Upper lobe of left lung (tissue), 6 donors: Measurements from ENCODE around the gene IAH1. TPM values are rescaled to one million over a fixed set of nuclear protein-coding genes. Genes with fewer than 3 reads are reported as not detected.

Source experiments
- ATAC-seq, 2 donors: fragments of 200-7000 bp; cut with Tn5 transposase; one replicate each; pipeline ENCODE4 v1.9.1; 2022; ENCODE audit warnings: mild to moderate bottlenecking in 2 of 2, moderate library complexity in 2 of 2; ENCODE audit not compliant: low FRiP score in 2 of 2
- DNase-seq, 2 donors: peaks; one replicate each; pipeline ENCODE4 v3.0.0-alpha.2; 2019 to 2020
- H3K27ac ChIP-seq, 4 donors: fragments of 200-600 bp; sonication (generic); one replicate each; pipeline ENCODE4 v1.5.1; 2016 to 2019
- H3K27me3 ChIP-seq, 4 donors: fragments of 200-600 bp; sonication (generic); one replicate each; pipeline ENCODE4 v1.5.1; 2017 to 2019
- H3K36me3 ChIP-seq, 4 donors: fragments of 200-600 bp; sonication (generic); one replicate each; pipeline ENCODE4 v1.5.1; 2016 to 2019
- H3K4me1 ChIP-seq, 4 donors: fragments of 200-600 bp; sonication (generic); one replicate each; pipeline ENCODE4 v1.5.1; 2018 to 2019
- H3K4me3 ChIP-seq, 4 donors: fragments of 200-600 bp; sonication (generic); one replicate each; pipeline ENCODE4 v1.5.1; 2017 to 2019; ENCODE audit warnings: mild to moderate bottlenecking in 2 of 4, moderate library complexity in 1 of 4
- H3K9me3 ChIP-seq, 4 donors: fragments of 200-600 bp; sonication (generic); one replicate each; pipeline ENCODE4 v1.5.1; 2018 to 2019
- CTCF ChIP-seq, 6 experiments: fragments of 450-650 bp in 4 of 6; fragments of 200-600 bp in 2 of 6; sonication (generic) in 2 of 6; IDR thresholded peaks; one replicate each; pipeline ENCODE4 v1.5.1; 2016 to 2019; ENCODE audit warnings: antibody characterized with exemption in 6 of 6
- EP300 ChIP-seq, 4 donors: sonication (generic); formaldehyde crosslinking; IDR thresholded peaks; one replicate each; pipeline ENCODE4 v1.5.1; 2017; ENCODE audit warnings: antibody characterized with exemption in 4 of 4, control low read depth in 2 of 4
- POLR2A ChIP-seq, 4 donors: fragments of 450-650 bp; IDR thresholded peaks; one replicate each; pipeline ENCODE4 v1.5.1; 2016 to 2017; ENCODE audit warnings: antibody characterized with exemption in 4 of 4, mild to moderate bottlenecking in 2 of 4
- POLR2AphosphoS5 ChIP-seq, 2 donors: sonication (generic); formaldehyde crosslinking; IDR thresholded peaks; one replicate each; pipeline ENCODE4 v1.5.1; 2017; ENCODE audit warnings: antibody characterized with exemption in 2 of 2
- WGBS, 2 donors: methylation state at CpG; one replicate each; pipeline ENCODE4 v1.1.5; 2017 to 2018; 5-methylcytosine and 5-hydroxymethylcytosine counted together
- total RNA-seq, 6 donors: library from RNA; depleted of rRNA in 4 of 6; stranded (reverse); fragments of >200 nt in 4 of 6; gene quantifications; one replicate each; pipeline versions ENCODE4 v1.1.0 to v1.2.1, GENCODE V29; 2016 to 2021
- donor health status: DM: no; HTN: no; CAD: no; lungs with moderate emphysema.
- donor health status: DM: no; HTN: yes; CAD: no; lungs with severe emphysema.

Gene IAH1
- total RNA-seq, 6 donors from 2014 or later, result 16.1 to 46.1 (median 39.3) TPM

GRCh38 chr2:9451231-9451630, 23.1 kb upstream of the IAH1 start:
- ATAC-seq (no peak), DNase-seq (no peak)
- no peak for TF ChIP-seq CTCF (IDR thresholded peaks at IDR 0.05)
- TF ChIP-seq POLR2AphosphoS5 (IDR thresholded peaks at IDR 0.05), result no peak
- TF ChIP-seq POLR2A (IDR thresholded peaks at IDR 0.05), result no peak
- no peak for TF ChIP-seq EP300 (IDR thresholded peaks at IDR 0.05)
- Histone ChIP-seq H3K27ac (no peak overlapping the region), H3K4me3 (no peak overlapping the region), H3K27me3 (no peaks in the 10 kb centered on the region), H3K9me3 (no peaks in the 10 kb centered on the region), H3K36me3 (peaks cover 0 to 70% (median 38%) of the 10 kb centered on the region in 4 donors), H3K4me1 (no peaks in the 10 kb centered on the region)
- WGBS, 2 donors, result 100% methylated on average over 1 of the region's 1 CpG

- H3K4me1 ChIP-seq, result no peaks in the 10 kb centered on the region
- no peak overlapping the region for H3K27ac ChIP-seq
- H3K27me3 ChIP-seq, result no peaks in the 10 kb centered on the region
- H3K36me3 ChIP-seq, result peaks cover 0 to 65% (median 19%) of the 10 kb centered on the region in 4 donors
- 98% methylated on average over 3 of the region's 3 CpGs for WGBS, 2 donors
- ATAC-seq, result no peak
- no peak overlapping the region for H3K4me3 ChIP-seq
- TF ChIP-seq EP300 (IDR thresholded peaks at IDR 0.05) (no peak), CTCF (IDR thresholded peaks at IDR 0.05) (no peak), POLR2A (IDR thresholded peaks at IDR 0.05) (no peak), POLR2AphosphoS5 (IDR thresholded peaks at IDR 0.05) (no peak)
- H3K9me3 ChIP-seq, result no peaks in the 10 kb centered on the region
- DNase-seq, result no peak
These were observed 13.8 kb upstream of the IAH1 start for GRCh38 chr2:9460441-9461017.

GRCh38 chr2:9461079-9461478, 13.3 kb upstream of the IAH1 start:
- Histone ChIP-seq H3K27me3 (no peaks in the 10 kb centered on the region), H3K4me3 (no peak overlapping the region), H3K4me1 (no peaks in the 10 kb centered on the region), H3K27ac (no peak overlapping the region), H3K9me3 (no peaks in the 10 kb centered on the region), H3K36me3 (peaks cover 0 to 64% (median 19%) of the 10 kb centered on the region in 4 donors)
- no peak for TF ChIP-seq POLR2A (IDR thresholded peaks at IDR 0.05)
- no peak for TF ChIP-seq POLR2AphosphoS5 (IDR thresholded peaks at IDR 0.05)
- TF ChIP-seq EP300 (IDR thresholded peaks at IDR 0.05), result no peak
- TF ChIP-seq CTCF (IDR thresholded peaks at IDR 0.05), result no peak
- ATAC-seq (no peak), DNase-seq (no peak)
- 92 to 93% methylated on average over 3 of the region's 3 CpGs for WGBS, 2 donors

GRCh38 chr2:9462313-9462712, 12.0 kb upstream of the IAH1 start:
- Histone ChIP-seq H3K36me3 (peaks cover 0 to 52% (median 16%) of the 10 kb centered on the region in 4 donors), H3K9me3 (no peaks in the 10 kb centered on the region), H3K27ac (no peak overlapping the region), H3K4me1 (no peaks in the 10 kb centered on the region), H3K4me3 (no peak overlapping the region), H3K27me3 (no peaks in the 10 kb centered on the region)
- TF ChIP-seq EP300 (IDR thresholded peaks at IDR 0.05) (no peak), POLR2AphosphoS5 (IDR thresholded peaks at IDR 0.05) (no peak), POLR2A (IDR thresholded peaks at IDR 0.05) (no peak), CTCF (IDR thresholded peaks at IDR 0.05) (no peak)
- ATAC-seq (no peak), DNase-seq (no peak)
- WGBS, 2 donors, result 89 to 96% methylated on average over 5 of the region's 5 CpGs
